Measurements from ENCODE around the gene PSPC1.
"Not testable (repeated sequence)": the region's sequence is repeated elsewhere in the genome, so short reads cannot be mapped to it uniquely, and the experiment has no call there.

The PSPC1 gene

GRCh38 chr13:19763618-19764017, 19.1 kb downstream of the PSPC1 start:
- DNase-seq, result no peak

- DNase-seq, result no peak
Measured at GRCh38 chr13:19759669-19760068, 23.1 kb downstream of the PSPC1 start.

- DNase-seq, result no peak
Measured at GRCh38 chr13:19742643-19743042, 40.1 kb downstream of the PSPC1 start.

GRCh38 chr13:19737844-19738557, 44.7 kb downstream of the PSPC1 start:
- DNase-seq, result no peak

- DNase-seq, result no peak
Measured at GRCh38 chr13:19726611-19727010, 56.1 kb downstream of the PSPC1 start.

- DNase-seq, result no peak
Measured at GRCh38 chr13:19725320-19725719, 57.4 kb downstream of the PSPC1 start.

GRCh38 chr13:19720039-19720438, 62.7 kb downstream of the PSPC1 start:
- DNase-seq, result no peak

GRCh38 chr13:19713186-19713965, 69.4 kb downstream of the PSPC1 start:
- no peak for DNase-seq

- not testable (repeated sequence) for DNase-seq
Measured at GRCh38 chr13:19709782-19710181, 73.0 kb downstream of the PSPC1 start.

- DNase-seq, result not testable (repeated sequence)
Measured at GRCh38 chr13:19709039-19709438, 73.7 kb downstream of the PSPC1 start.

GRCh38 chr13:19704256-19704655, 78.5 kb downstream of the PSPC1 start:
- not testable (repeated sequence) for DNase-seq

- DNase-seq, result not testable (repeated sequence)
Measured at GRCh38 chr13:19701619-19702018, 81.1 kb downstream of the PSPC1 start.

GRCh38 chr13:19700963-19701362, 81.8 kb downstream of the PSPC1 start:
- not testable (repeated sequence) for DNase-seq

GRCh38 chr13:19695829-19696228, 86.9 kb downstream of the PSPC1 start:
- no peak for DNase-seq

GRCh38 chr13:19695428-19695827, 87.3 kb downstream of the PSPC1 start:
- no peak for DNase-seq

GRCh38 chr13:19691447-19691846, 91.3 kb downstream of the PSPC1 start:
- not testable (repeated sequence) for DNase-seq

- DNase-seq, result no peak
Measured at GRCh38 chr13:19685437-19685836, 97.3 kb downstream of the PSPC1 start.

- DNase-seq, result no peak
Measured at GRCh38 chr13:19685034-19685433, 97.7 kb downstream of the PSPC1 start.

- no peak for DNase-seq
Measured at GRCh38 chr13:19681517-19681916, 101.2 kb downstream of the PSPC1 start.

GRCh38 chr13:19680751-19681150, 102.0 kb downstream of the PSPC1 start:
- no peak for DNase-seq

- DNase-seq, result no peak
Measured at GRCh38 chr13:19676168-19676567, 106.6 kb downstream of the PSPC1 start.

GRCh38 chr13:19674898-19675297, 107.8 kb downstream of the PSPC1 start:
- no peak for DNase-seq

- no peak for DNase-seq
Measured at GRCh38 chr13:19673473-19674430, 109.0 kb downstream of the PSPC1 start.

Data from stimulated activated CD8-positive, alpha-beta memory T cell treated with anti-CD3 and anti-CD28 coated beads, Interleukin-4, amount 100 ng/mL, for 48 hours (primary cell).